Gastrocnemius medialis (tissue), 4 donors: Measurements from ENCODE around the gene CERS6. TPM values are rescaled to one million over a fixed set of nuclear protein-coding genes. Genes with fewer than 3 reads are reported as not detected.

Experiments
- ATAC-seq, 2 donors: fragments of 150-250 bp; one replicate each; pipeline ENCODE4 v1.9.1; 2016
- DNase-seq, 2 donors: peaks; one replicate each; pipeline ENCODE4 v3.0.0-alpha.2; 2019
- H3K27ac ChIP-seq, 4 donors: fragments of 200-600 bp; sonication (generic); 1 replicate in 1 of 4; 2 replicates in 3 of 4; pipeline ENCODE4 v1.5.1; 2016 to 2018; ENCODE audit warnings: mild to moderate bottlenecking in 2 of 4, moderate library complexity in 1 of 4
- H3K27me3 ChIP-seq, 3 donors: fragments of 200-600 bp; sonication (generic) in 2 of 3; 1 replicate in 1 of 3; 2 replicates in 2 of 3; pipeline versions ENCODE4 v1.5.1 to v1.6.0; 2016 to 2019; ENCODE audit warnings: mild to moderate bottlenecking in 1 of 3, moderate library complexity in 1 of 3
- H3K36me3 ChIP-seq, 2 donors: fragments of 200-600 bp; sonication (generic) in 1 of 2; one replicate each; pipeline ENCODE4 v1.5.1; 2017 to 2018
- H3K4me1 ChIP-seq, 2 donors: fragments of 200-600 bp; sonication (generic) in 1 of 2; one replicate each; pipeline ENCODE4 v1.5.1; 2016 to 2017; ENCODE audit warnings: mild to moderate bottlenecking in 2 of 2
- H3K4me3 ChIP-seq, 4 donors: fragments of 200-600 bp; sonication (generic) in 3 of 4; 1 replicate in 1 of 4; 2 replicates in 3 of 4; pipeline ENCODE4 v1.5.1; 2016 to 2019; ENCODE audit warnings: mild to moderate bottlenecking in 2 of 4
- H3K9me3 ChIP-seq, 3 donors: fragments of 200-600 bp; sonication (generic) in 2 of 3; 1 replicate in 1 of 3; 2 replicates in 2 of 3; pipeline ENCODE4 v1.5.1; 2016 to 2019
- CTCF ChIP-seq, 5 experiments: fragments of 450-650 bp in 3 of 5; fragments of 200-600 bp in 2 of 5; sonication (generic) in 2 of 5; IDR thresholded peaks in 4 of 5; conservative IDR thresholded peaks in 1 of 5; 1 replicate in 4 of 5; 2 replicates in 1 of 5; pipeline ENCODE4 v1.5.1; 2016 to 2019; ENCODE audit warnings: antibody characterized with exemption in 5 of 5, mild to moderate bottlenecking in 3 of 5, moderate library complexity in 3 of 5
- POLR2A ChIP-seq, 2 donors: fragments of 450-650 bp; IDR thresholded peaks; one replicate each; pipeline ENCODE4 v1.6.1; 2017; ENCODE audit warnings: antibody characterized with exemption in 2 of 2, mild to moderate bottlenecking in 2 of 2, moderate library complexity in 2 of 2
- in situ Hi-C, 4 donors: fragments of 200-750 bp; cut with MboI; loops; one replicate each; pipeline versions ENCODE4 v1.15.0 to v1.8.0; 2017; ENCODE audit warnings: low sequenced_read_pairs in 4 of 4
- intact Hi-C: fragments of 100-400 bp; cut with DNase I; formaldehyde crosslinking; loops from one replicate; pipeline ENCODE4 v1.15.1; 2023; ENCODE audit warnings: low total_unique reads
- total RNA-seq, 4 donors: library from RNA; depleted of rRNA; stranded (reverse); fragments of >200 nt; gene quantifications; one replicate each; pipeline versions ENCODE4 v1.1.0 to v1.2.3, GENCODE V29; 2016

The CERS6 gene
- total RNA-seq, 4 donors from 2014 or later: 11.9 to 18.0 (median 14.7) TPM

DNA sequence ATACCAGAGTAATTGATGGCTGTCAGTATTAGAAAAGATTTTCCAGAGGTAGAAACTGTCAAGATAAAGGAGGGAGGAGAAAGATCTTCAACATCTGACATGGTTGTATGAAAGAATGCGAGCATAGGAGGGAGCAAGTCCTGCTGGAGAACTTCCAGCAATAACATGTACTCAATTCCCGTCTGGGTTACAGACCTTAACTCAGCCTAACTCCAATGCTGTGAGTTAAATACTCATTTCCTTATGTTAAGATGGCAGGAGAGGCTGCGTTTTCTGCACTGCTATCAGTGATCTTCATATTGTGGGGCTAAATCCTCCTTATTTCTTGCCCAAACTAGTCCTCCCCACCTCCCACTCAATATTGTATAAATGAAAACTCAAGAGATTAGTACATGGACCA, 6.7 kb upstream of the CERS6 start:
- in situ Hi-C loops: no loop called here
- Histone ChIP-seq H3K36me3 (no peaks in the 10 kb centered on the region), H3K27ac (no peak overlapping the region), H3K4me1 (no peaks in the 10 kb centered on the region), H3K27me3 (no peaks in the 10 kb centered on the region), H3K4me3 (no peak overlapping the region), H3K9me3 (no peaks in the 10 kb centered on the region)
- DNase-seq (no peak), ATAC-seq (no peak)
- intact Hi-C loops: no loop called here
- no peak for TF ChIP-seq POLR2A (IDR thresholded peaks at IDR 0.05)
- TF ChIP-seq CTCF (IDR thresholded peaks at IDR 0.05 in 4 of 5, conservative IDR thresholded peaks at IDR 0.05 in 1 of 5): no peak

GRCh38 chr2:168450171-168450570, 5.9 kb upstream of the CERS6 start:
- TF ChIP-seq CTCF (IDR thresholded peaks at IDR 0.05 in 4 of 5, conservative IDR thresholded peaks at IDR 0.05 in 1 of 5): no peak
- no peak for TF ChIP-seq POLR2A (IDR thresholded peaks at IDR 0.05)
- ATAC-seq: no peak
- no peaks in the 10 kb centered on the region for H3K9me3 ChIP-seq
- DNase-seq: no peak
- in situ Hi-C loops (no loop called here), intact Hi-C loops (loop anchor here (5.0 to 10.0 kb wide), 2 partner anchors 242 to 465 kb away; no protein-coding TSS in a partner anchor)
- no peak overlapping the region for H3K27ac ChIP-seq
- no peaks in the 10 kb centered on the region for H3K27me3 ChIP-seq
- H3K4me3 ChIP-seq: no peak overlapping the region
- H3K4me1 ChIP-seq: no peaks in the 10 kb centered on the region
- no peaks in the 10 kb centered on the region for H3K36me3 ChIP-seq

DNA sequence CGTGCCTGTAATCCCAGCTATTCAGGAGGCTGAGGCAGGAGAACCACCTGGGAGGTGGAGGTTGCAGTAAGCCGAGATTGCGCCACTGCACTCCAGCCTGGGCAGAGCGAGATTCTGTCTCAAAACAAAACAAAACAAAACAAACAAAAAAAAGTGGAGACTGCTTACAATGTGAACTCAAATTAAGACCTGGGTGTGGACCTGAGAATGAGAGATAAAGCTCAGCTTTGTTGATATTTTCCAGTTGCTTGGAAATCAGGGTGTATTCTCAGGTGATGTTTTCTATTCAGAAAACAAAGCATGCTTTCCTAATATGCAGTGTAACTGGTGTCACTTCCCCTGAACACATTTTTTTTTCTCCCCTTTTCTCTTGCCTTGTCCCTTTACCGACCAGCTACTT, 5.3 kb upstream of the CERS6 start:
- DNase-seq (no peak), ATAC-seq (no peak)
- H3K27me3 ChIP-seq: no peaks in the 10 kb centered on the region
- no peaks in the 10 kb centered on the region for H3K9me3 ChIP-seq
- no peak overlapping the region for H3K27ac ChIP-seq
- in situ Hi-C loops (no loop called here), intact Hi-C loops (loop anchor here (5.0 to 10.0 kb wide), 2 partner anchors 242 to 464 kb away; no protein-coding TSS in a partner anchor)
- H3K4me3 ChIP-seq: no peak overlapping the region
- no peaks in the 10 kb centered on the region for H3K4me1 ChIP-seq
- TF ChIP-seq CTCF (IDR thresholded peaks at IDR 0.05 in 4 of 5, conservative IDR thresholded peaks at IDR 0.05 in 1 of 5) (no peak), POLR2A (IDR thresholded peaks at IDR 0.05) (no peak)
- no peaks in the 10 kb centered on the region for H3K36me3 ChIP-seq

DNA sequence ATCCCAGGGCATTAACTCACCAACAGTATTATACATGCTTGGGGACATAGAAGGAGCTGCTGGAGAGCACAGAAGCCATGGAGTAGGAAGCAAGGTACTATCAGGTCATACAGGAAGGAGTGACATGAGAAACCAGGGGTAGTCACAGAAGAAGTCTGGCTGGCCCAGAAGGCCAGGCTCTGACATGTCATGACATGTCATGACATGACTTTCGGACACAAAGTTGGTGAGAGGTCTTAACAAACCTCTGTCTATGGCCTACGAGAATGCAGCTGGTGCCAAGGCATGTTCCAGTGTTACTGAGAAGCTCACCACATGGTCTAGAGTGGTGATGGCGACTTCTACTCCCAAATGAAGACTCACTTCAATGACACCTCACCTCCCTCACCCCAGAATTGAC, 3.3 kb upstream of the CERS6 start:
- no peak overlapping the region for H3K27ac ChIP-seq
- intact Hi-C loops: loop anchor here (5.0 to 10.0 kb wide), 2 partner anchors 240 to 462 kb away; no protein-coding TSS in a partner anchor
- ATAC-seq (no peak), DNase-seq (no peak)
- in situ Hi-C loops: no loop called here
- peaks cover 6% of the 10 kb centered on the region in 2 donors for H3K4me1 ChIP-seq
- no peak overlapping the region for H3K4me3 ChIP-seq
- H3K9me3 ChIP-seq: no peaks in the 10 kb centered on the region
- H3K36me3 ChIP-seq: no peaks in the 10 kb centered on the region
- TF ChIP-seq POLR2A (IDR thresholded peaks at IDR 0.05) (no peak), CTCF (IDR thresholded peaks at IDR 0.05 in 4 of 5, conservative IDR thresholded peaks at IDR 0.05 in 1 of 5) (no peak)
- H3K27me3 ChIP-seq: no peaks in the 10 kb centered on the region

- TF ChIP-seq POLR2A (IDR thresholded peaks at IDR 0.05) (no peak), CTCF (IDR thresholded peaks at IDR 0.05 in 4 of 5, conservative IDR thresholded peaks at IDR 0.05 in 1 of 5) (no peak)
- Histone ChIP-seq H3K4me1 (peaks cover 10 to 12% of the 10 kb centered on the region in 2 donors), H3K36me3 (no peaks in the 10 kb centered on the region), H3K4me3 (no peak overlapping the region), H3K27me3 (no peaks in the 10 kb centered on the region), H3K27ac (no peak overlapping the region), H3K9me3 (no peaks in the 10 kb centered on the region)
- no peak for ATAC-seq
- in situ Hi-C loops: no loop called here
- intact Hi-C loops: loop anchor here (5.0 to 10.0 kb wide), 2 partner anchors 239 to 461 kb away; no protein-coding TSS in a partner anchor
- no peak for DNase-seq
Measured at GRCh38 chr2:168453404-168453803, 2.7 kb upstream of the CERS6 start.
